HG03095 (cell line): ENCODE measurements around the gene RBFOX2.

Source experiments
- ATAC-seq: cut with Tn5 transposase; IDR thresholded peaks from one replicate; pipeline ENCODE4 v1.9.1; 2021; ENCODE audit warnings: moderate library complexity; ENCODE audit not compliant: unreplicated experiment

RBFOX2 gene

GRCh38 chr22:35944458-35944857 lies 84.2 kb downstream of the RBFOX2 start:
- ATAC-seq = no peak

- no peak for ATAC-seq
Observed at GRCh38 chr22:35940166-35940565, 88.5 kb downstream of the RBFOX2 start.

- ATAC-seq = no peak
Observed at GRCh38 chr22:35938226-35938625, 90.4 kb downstream of the RBFOX2 start.

- ATAC-seq = no peak
Observed at GRCh38 chr22:35930933-35931332, 97.7 kb downstream of the RBFOX2 start.

- ATAC-seq = no peak
Observed at GRCh38 chr22:35928285-35928798, 100.3 kb downstream of the RBFOX2 start.

- ATAC-seq = no peak
Observed at GRCh38 chr22:35923026-35923425, 105.6 kb downstream of the RBFOX2 start.

- ATAC-seq = no peak
Observed at GRCh38 chr22:35921777-35922176, 106.8 kb downstream of the RBFOX2 start.

GRCh38 chr22:35921044-35921443 lies 107.6 kb downstream of the RBFOX2 start:
- no peak for ATAC-seq

GRCh38 chr22:35919002-35919542 lies 109.6 kb downstream of the RBFOX2 start:
- ATAC-seq = no peak

GRCh38 chr22:35918456-35918855 lies 110.2 kb downstream of the RBFOX2 start:
- no peak for ATAC-seq

GRCh38 chr22:35917651-35918050 lies 111.0 kb downstream of the RBFOX2 start:
- no peak for ATAC-seq

- no peak for ATAC-seq
Observed at GRCh38 chr22:35915477-35916013, 113.1 kb downstream of the RBFOX2 start.

GRCh38 chr22:35914665-35915476 lies 113.8 kb downstream of the RBFOX2 start:
- no peak for ATAC-seq

- ATAC-seq = no peak
Observed at GRCh38 chr22:35914357-35914664, 114.3 kb downstream of the RBFOX2 start.

GRCh38 chr22:35913925-35914324 lies 114.7 kb downstream of the RBFOX2 start:
- ATAC-seq = no peak

GRCh38 chr22:35912658-35913057 lies 116.0 kb downstream of the RBFOX2 start:
- no peak for ATAC-seq

GRCh38 chr22:35911877-35912276 lies 116.7 kb downstream of the RBFOX2 start:
- no peak for ATAC-seq

- ATAC-seq = no peak
Observed at GRCh38 chr22:35910926-35911325, 117.7 kb downstream of the RBFOX2 start.

- ATAC-seq = no peak
Observed at GRCh38 chr22:35910003-35910769, 118.4 kb downstream of the RBFOX2 start.

GRCh38 chr22:35905894-35906293 lies 122.7 kb downstream of the RBFOX2 start:
- no peak for ATAC-seq

- ATAC-seq = no peak
Observed at GRCh38 chr22:35904752-35905151, 123.9 kb downstream of the RBFOX2 start.

GRCh38 chr22:35904336-35904692 lies 124.3 kb downstream of the RBFOX2 start:
- ATAC-seq = no peak
